GM18870 (cell line): Measurements from ENCODE around the gene ELK3.

Source experiments
- ATAC-seq: cut with Tn5 transposase; IDR thresholded peaks from one replicate; pipeline ENCODE4 v1.9.1; 2021; ENCODE audit warnings: moderate library complexity; ENCODE audit not compliant: unreplicated experiment

ELK3 gene

DNA sequence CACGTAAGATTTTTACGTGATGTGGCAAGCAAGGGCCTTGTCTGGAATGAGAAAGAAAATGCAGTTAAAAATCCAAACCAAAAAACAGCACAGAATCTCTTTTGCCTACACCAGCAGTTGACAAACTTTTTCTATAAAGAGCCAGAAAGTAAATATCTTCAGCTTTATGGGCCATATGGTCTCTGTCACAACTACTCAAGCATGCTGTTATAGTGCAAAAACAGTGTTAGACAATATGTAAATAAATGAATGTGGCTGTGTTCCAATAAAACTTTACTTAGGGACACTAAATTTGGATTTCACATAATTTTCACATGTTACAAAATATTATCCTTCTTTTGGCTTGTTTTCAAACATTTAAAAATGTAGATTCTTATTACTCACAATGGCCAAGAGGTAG lies 6.2 kb upstream of the ELK3 start:
- no peak for ATAC-seq

DNA sequence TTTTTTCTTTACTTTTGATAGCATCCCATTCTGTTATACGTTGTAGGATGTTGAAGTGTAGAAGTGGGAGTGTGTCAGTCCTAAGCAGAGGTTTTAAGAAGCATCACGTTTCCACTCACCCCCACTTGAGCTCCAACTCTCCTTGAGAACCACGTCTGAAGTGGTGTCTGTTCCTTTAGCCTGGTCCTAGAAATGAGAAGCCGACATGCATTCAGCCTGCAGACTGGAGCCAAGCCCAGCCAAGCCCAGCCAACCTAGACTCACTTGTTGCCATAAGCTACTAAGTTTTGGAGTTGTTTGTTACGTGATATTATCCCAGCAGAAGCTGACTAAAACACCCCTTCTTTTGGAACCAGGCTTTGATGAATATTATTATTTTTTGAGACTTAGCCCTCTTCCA lies 4.4 kb upstream of the ELK3 start:
- ATAC-seq = no peak

DNA sequence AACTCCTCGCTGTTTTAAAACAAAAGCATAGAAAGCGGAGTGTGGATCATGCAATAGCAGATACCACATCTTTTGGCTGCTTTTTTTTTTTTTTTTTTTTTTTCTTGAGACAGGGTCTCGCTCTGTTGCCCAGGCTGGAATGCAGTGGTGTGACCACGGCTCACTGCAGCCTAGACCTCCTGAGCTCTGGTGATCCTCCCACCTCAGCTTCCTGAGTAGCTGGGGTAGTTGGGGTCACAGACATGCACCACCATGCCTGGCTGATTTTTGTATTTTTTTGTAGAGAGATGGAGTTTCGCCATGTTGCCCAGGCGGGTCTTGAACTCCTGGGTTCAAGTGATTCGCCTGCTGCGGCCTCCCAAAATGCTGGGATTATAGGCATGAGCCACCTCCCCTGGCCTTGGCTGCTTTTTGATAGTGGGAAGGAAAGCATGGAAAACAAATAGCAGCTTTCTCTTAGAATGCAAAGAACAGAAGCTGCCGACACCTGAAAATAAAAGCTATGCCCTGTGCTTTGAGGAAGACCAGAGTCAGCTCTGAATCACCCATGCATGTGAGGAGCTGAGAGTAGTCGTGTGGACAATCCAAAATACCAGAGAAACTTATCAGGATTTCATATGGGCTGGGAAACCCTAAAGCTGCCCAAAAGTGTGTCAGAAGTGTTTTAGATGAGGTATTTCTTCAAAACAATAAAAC lies 3.6 kb upstream of the ELK3 start:
- ATAC-seq = no peak

DNA sequence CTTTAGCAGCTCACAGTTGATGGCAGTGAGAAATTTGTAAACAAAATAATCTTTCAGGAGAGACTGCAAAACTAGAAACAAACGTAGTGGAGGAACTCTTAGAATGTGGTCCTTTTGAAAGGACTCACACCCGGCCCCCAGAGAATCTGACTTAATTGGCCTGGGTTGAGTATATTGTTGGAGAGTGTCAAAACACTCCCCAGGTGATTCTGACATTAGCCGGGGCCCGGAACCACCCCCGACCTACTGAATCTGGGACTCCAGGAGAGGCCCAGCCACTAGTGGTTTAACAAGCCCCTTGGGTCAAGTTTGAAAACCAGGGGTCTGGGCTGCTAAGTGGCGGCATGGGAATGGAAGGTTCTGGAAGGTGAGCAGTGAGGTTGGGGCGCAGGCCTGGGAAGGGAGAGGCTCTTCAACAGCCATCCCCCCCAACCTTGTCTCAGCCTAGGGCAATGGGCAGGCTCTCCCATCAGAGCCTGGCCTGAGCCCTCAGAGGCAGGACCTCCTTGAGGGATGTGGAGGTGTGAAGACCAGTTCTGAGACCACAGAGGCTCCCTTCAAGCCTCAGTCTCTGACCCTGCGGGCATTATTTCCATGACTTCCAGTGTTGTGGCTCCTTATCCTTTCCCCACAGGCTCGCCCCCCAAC lies 1.1 kb upstream of the ELK3 start:
- ATAC-seq = no peak

DNA sequence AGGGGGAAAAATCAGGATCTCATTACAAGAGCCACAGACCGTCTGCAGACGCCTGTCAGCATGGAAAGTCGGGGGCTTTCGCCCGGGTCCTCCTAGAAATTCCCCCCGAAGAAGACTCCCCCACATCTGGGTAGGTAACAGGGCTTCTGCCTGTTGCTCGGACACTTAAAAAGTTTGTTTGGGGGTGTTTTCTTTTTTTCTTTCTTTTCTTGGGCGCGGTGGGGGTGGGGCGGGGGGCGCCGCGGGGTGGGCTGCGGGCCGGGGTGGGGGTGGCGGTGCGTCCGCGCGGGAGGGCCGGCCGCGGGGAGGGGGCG lies 358 bp downstream of the ELK3 start:
- ATAC-seq = no peak

DNA sequence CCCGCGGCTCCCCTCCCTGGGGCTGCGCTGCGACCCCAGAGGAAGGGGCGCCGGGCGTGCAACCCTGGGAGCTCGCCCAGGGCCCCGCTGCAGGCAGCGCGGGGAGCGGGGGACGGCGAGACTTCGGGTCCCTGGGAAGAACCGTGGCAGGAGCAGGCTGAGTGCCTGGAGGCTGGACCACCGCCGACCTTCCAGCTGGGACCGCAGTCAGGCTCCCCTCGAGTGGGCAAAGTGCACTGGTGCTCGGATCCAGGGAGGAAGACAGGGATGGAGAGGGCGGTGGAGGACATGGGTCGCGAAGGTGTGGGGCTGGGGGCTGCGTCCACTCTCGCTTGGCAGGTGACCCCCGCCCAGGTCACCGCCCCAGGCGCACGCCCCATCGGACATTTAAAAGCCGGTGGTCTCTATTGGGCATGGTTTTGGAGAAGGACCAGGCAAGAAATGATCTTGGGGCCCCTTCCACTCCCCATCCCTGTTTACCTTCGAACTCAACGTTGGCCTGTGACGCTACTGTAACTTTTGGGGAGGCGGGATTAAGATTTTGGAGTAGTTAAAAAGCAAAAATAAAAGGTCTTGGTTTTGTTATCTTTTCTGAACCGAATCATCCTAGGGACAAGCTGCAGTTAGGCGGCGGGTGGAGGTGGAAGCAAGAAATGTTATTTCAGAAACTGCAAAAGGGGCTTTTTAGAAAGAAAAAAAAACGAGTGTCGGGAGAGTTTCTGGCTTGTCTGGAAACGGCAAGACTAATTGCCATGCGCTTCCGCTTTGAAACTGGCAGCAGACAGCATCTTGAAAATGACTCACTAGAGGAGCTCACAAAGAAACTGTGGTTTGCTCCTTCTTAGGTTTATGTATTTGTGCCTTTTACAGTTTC lies 1.0 kb downstream of the ELK3 start:
- ATAC-seq = peak; percentile 91

DNA sequence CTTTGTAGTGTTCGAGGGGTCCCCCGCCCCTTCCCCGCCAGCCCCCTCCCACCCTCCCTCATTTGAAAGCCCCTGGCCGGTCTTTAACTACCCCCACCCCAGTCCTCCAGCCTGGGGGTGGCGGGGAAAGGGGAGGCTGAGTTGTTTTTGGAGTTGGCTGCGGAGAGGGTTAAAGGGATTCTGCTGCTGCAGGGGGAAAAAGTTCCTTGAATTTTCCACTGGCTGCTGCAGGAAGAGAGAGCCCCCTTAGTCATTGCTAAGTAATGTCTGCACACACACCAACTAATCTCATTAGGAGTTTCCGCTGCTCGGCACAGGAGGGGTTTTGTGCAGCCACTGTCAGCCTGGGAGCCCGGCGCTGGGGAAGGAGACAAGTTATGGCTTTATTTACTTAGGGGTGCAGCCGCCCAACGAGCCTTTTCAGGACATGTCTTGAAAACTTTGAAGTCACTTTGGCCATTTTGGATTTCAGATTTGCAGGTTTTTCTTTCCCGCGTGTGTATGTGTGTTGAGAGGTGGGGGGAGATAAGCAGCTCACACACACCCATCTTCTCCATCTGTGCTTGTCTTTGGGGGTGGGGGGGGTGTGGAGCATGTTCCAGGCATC lies 1.8 kb downstream of the ELK3 start:
- no peak for ATAC-seq

DNA sequence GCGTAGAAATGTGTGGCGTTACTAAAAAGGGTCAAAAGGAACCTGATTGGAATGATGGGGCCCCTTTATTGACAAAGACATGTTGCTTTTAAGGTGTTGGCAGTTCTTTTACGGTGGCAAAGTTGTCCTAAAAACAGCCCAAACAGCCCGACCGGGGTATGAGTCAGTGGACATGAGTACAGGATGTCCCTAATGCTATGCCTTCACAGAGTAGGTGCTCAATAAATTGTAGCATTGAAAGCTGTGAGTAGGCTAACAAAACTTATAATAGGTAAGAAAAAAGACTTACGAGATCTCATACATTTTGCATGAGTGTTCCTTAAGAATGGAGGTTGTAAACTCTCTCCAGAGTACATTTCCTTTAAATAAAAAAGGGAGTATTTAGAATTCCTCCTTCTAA lies 2.6 kb downstream of the ELK3 start:
- no peak for ATAC-seq

DNA sequence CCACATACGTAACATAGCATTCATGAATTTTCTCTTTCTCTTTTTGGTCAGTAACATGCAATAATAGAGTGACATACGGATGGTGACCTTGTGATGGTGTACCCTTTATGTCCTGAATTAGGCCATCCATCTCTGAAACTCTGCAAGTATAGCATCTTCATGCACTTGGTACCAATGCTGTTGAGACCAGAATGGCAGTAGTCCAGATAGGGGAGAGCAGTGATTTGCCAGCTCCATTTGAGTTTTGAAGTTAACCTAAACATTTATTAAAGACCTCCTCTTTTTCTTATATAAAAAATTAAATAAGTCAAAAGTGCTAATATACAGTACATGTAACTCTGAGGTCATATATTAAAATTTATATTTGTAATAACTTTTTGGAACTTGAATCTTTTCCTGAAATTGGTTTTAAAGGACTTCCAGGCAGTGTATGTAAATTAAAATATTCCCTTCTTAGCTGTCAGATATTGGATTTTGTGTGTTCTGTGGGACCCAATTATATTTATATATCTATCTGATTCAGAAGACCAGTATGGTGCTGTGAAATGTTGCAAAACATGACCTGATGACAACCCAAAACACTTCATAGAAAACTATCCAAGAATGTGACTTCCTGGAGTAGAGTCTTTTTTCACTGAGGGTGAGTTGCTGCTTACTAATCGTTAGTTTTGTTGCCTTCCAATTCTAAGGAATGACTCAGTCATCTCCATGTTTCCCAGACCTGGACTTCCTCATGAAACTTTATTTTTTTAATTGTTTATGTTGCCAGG lies 3.5 kb downstream of the ELK3 start:
- no peak for ATAC-seq

DNA sequence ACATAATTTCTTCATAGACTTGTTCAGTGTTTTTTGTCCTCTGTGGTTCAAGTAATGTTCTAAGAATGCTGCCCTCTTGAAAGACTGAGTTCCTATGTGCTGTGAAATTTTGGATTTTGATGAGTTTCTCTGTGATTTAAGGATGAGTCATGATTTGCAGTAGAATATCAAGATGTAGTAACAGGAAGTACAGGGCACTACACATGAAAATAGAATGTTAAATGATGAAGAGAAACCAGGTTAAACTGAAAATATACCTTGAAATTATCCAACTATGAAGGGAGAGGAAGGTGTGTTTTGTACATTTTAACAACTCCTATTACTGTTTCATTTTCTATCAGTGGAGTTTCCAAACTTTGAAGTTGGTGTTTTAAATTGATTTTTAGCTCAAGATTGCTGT lies 4.8 kb downstream of the ELK3 start:
- ATAC-seq = no peak

DNA sequence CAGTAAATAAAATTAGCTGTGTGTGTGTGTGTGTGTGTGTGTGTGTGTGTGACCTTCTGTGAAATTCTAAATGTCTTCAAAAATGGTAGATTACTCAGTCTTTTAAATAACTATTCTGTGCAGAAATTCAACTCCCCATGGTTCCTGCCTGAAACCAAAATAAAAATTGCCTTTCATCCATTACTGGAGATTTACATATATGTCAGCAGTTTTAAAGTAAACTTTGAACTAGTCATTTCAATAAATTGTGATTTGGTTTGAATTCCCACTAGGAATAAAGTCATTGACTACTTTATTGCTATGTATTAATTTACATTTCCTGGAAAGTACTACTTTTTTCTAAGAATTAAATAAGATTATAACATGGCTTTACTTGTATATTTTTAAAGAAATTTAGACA lies 5.3 kb downstream of the ELK3 start:
- no peak for ATAC-seq

DNA sequence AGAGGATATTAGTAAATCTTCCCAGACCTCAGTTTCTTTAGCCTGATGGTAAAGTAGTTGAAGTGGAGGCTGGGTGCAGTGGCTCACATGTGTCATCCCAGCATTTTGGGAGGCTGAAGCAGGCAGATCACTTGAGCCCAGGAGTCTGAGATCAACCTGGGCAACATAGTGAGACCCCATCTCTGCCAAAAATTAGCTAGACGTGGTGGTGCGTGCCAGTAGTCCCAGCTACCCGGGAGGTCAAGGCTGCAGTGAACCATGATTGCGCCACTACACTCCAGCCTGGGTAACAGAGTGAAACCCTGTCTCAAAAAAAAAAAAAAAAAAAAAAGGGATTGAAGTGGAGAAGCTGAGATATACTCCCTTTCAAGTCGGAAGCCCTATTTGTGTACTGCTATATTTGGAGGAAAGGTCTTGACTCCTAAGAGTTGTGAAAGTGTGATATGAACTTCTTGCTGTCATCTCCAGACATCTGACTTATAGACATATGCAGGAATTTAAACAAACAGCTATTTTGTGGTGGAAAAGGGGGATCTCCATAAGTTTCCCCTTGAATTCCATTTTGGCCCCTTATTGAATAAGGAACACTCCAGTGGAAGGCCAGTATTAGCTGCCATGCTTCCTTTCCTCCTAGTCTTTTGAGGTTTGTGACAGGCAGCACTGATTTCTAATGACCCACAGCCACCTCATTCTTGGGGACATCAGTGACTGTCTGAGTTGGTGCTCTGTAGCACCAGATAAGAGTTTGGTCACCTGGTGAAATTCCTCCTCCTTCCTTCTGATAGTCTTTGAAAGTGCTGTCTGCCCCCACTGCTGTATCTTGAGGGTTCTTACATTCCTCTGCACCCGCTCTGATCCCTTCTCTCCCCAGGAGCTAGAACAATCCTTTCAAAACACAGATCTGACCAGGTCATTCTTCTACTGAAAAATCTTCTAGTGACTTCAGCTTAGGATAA lies 7.4 kb downstream of the ELK3 start:
- no peak for ATAC-seq

DNA sequence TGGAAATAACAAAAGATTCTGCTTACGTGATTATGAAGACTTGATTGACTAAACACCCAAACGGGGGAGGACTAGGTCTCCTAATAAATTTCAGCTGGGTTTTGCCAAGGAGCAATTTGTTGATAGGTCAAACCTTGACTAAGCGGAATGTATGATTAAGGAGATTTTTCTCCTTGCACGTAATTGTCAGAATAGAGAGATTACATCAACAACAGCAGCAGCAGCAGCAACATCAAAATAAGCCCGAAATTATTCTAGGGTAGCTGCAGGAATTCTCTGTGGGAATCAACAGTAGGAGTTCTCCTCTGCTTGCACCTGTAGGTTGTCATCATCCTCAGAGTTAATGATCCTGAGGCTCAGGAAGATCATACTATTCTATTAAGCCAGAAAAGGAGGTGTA lies 10.2 kb downstream of the ELK3 start:
- no peak for ATAC-seq

DNA sequence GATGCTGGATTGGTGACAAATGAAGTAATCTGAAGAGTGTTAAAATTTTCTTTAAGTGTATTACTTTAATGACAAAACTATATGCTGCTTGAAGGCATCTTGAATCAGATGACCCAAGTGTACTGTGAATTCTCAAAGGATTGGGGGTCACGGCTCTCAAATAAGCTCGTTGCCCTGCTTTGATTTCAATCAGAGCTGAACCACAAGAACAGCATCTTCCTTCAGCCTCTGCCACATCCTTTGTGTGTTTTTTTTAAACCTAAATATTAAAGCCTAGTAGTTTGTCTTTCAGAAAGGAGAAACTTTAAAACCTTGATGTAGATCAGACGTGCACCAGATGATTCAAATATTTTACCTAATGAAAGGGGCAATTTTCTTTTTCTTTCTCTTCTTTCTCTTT lies 11.7 kb downstream of the ELK3 start:
- no peak for ATAC-seq

DNA sequence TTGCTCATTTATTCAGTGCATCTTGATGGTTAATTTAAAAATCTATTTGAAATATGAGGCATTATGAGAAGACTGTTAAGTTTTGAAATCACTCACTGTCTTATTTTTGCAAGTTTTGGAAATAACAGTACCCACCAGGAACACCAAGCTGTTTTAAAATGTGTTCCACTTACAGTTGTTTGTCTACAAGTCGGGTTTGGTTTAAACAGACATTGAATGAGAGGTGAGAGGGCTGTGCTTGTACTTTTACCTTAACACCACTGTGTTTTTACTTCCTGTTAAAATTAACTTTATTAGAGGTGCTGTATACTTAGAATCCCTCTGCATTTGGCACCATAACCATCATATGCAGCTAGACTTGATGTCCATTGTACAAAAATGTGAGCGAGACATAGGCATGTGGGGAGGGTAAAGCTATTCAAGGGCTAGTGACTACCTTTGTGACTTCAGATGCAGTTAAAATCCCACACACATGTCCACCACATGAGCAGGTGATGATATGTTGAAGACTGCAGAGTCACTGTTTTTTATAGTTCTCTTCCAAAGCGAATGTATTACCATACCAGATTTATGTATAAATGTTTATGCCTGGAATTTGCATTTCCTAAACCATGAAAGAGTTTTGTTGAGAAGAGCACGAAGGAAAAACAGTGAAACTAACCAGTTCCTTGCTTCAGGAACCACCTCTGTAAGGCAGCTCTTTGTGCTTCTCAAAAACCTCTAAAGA lies 12.9 kb downstream of the ELK3 start:
- no peak for ATAC-seq

DNA sequence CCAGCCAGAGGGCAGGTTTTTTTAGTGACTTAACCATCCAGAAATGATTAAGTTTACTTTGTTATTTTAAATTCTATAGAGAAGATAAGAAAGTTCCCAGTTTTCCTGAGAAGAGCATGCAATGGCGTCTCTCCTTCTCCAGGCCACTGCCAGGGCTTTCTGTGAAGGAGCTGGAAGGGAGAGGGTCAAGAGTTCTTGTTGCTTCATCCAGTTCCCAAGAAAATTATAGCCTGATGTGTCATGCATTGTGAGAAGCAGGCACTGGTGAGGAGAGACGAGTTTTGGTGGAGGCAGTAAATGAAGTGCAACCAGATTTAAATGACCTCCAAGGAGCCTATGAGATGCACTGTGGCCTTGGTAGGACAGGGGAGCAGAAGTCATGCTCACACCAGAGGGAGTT lies 14.2 kb downstream of the ELK3 start:
- no peak for ATAC-seq

DNA sequence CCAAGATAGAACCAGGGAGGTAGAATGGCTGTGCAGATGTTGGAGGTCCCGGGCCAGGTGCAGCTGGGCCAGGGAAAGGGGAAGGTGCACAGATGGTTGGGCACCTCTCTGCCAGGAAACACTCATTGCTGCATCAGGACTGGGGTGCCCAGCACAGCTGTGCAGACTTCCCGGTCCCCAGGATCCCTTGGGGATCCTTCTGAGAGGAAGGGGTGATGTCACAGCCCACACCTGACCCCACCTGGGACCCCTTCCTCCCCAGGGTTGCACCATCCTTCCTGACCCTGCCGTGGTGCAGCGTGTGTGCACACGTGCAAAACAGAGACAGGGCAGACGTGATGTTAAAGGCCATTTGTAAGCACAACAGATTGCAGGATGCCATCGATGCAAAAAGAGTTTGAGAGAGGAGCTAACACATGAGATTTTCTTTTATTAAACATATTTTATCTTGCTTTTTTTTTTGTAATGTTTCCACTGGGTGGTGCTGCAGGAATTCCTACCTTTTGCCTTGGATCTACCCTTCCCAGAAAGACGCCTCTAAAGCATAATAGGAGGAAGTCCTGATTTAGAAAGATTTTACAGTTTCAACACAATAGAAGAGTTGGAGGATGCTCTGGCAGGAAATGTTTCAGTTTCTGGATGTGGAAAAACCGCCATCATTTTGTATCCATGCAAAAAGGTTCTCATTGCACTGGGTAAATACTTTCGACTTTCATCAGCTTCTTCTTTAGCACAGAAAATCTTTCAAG lies 14.8 kb downstream of the ELK3 start:
- ATAC-seq = no peak

DNA sequence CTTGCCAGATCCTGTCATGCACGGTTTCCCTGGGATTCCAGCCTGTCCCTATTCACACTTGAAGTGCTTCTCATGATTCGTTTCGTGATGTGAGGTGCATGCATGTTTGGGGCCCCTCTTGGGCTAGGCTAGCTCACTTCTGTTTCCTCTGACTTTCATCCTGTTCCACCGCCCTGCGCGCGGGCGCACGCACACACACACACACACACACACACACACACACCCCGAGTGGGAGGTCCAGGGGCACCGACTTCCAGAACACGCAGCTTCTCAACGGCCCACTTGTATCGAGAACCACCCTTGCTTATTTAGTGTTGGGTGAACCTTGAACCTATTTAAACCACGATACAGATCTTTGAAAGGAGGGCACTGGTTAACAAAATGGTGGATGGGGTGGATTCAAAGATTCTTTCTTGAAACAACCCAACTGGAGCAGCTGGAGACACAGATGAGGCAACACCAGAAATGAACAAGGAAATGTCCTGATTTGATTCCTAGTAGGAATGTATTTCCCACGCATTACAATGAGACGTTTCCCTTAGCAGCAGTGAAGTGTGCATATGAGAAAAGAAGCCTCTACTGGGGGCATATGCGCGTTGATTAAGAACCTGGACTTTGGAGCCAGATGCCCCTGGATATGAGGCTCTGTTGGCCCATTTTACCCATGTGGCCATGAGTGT lies 16.3 kb downstream of the ELK3 start:
- no peak for ATAC-seq
